HG02623 (cell line): ENCODE measurements around the gene ANKRD44.
A peak's percentile ranks its signal among the peaks of the same experiment; 100 is the strongest.

Experiments
- ATAC-seq: cut with Tn5 transposase; IDR thresholded peaks from one replicate; pipeline ENCODE4 v1.9.1; 2021; ENCODE audit warnings: moderate library complexity; ENCODE audit not compliant: unreplicated experiment

Gene ANKRD44

GRCh38 chr2:197001921-197002320 lies 308.7 kb downstream of the ANKRD44 start:
- ATAC-seq = no peak

GRCh38 chr2:196995757-196996314 lies 314.7 kb downstream of the ANKRD44 start:
- ATAC-seq = no peak

GRCh38 chr2:196994764-196995163 lies 315.8 kb downstream of the ANKRD44 start:
- no peak for ATAC-seq

GRCh38 chr2:196993617-196994016 lies 317.0 kb downstream of the ANKRD44 start:
- ATAC-seq = no peak

DNA sequence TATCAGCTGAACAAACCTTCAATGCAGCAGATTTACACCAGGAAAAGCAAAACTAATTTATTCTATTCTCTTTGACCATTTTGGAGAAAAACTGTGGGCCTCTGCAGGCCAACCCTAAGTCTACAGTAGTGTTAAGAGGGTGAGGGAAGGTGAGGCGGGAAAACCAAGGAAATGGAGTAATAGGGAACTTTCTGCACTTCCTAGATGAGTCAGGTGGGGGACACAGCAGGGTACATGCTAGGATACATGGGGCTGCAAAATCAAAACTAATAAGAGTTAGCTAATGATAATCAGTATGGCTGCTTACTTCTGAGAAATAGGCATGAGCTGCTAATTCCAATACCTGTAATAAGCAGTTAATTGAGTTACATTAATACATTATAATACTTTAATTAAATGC lies 318.1 kb downstream of the ANKRD44 start:
- ATAC-seq = no peak

DNA sequence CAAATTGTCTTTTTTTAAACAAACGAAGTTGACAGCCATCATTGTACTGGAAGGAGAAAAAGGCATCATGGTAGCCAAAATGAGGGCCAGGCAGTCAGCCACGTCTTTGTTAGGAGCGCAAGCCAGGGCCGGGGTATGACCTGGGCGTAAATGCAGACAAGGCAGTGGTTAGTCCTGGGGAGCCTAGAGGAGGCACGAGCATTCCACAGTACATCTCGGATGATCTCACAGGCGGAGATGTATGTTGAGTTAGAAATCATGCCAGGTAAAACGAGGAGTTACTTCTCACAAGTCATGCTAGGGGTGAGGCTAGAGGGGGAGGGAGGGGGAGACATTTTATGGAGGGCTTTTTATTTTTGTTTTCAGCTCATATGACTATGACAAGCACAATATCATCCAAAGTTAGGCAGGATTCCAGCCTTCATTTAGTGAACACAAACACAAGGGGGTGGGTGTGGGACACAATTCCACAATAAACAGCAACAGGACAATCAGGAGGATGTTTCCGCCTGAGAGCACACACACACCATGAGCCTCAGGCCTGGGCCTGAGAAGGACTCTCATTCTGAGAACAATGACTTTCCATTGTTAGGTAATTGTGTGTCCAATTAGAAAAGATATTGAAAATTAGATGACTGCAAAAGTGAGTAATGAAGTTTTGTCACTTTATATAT lies 319.7 kb downstream of the ANKRD44 start:
- no peak for ATAC-seq

DNA sequence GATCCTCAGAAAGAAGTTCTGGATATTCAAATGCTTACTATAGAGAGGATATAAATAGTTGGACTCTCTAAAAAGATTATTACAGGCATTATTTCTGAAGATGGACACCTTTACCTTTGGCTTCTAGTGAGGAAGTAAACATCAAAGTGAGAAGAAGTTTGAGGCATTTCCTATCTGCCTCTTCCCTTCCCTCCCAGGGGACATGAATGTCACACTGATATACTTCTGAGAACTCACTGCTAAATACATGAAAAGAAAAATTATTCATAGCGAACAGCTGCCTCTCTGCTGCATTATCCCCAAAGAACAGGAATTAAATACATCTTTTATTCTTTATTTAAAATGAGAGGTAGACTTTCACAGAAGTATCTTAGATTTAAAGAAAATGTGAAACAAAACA lies 320.5 kb downstream of the ANKRD44 start:
- no peak for ATAC-seq

DNA sequence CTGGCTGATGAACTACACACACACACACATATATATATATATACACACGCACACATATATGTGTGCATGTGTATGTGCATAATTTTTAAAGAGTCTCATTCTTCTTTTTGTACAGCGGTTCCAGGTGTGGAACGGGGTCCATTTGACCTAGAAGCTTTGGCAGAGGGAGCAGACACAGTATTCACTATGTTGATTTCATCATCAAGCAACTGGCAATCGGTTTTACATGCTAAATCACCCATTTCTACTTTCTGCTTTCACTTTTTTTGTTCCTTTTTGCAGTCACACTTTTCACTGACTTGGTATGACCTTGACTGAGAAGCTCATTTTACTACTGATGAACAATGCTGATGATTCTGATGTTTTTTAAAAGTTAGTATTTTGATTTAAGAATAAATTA lies 321.1 kb downstream of the ANKRD44 start:
- ATAC-seq = no peak

- ATAC-seq = no peak
These were observed 321.9 kb downstream of the ANKRD44 start for GRCh38 chr2:196988639-196989038.

- ATAC-seq = peak; percentile 58
These were observed 322.8 kb downstream of the ANKRD44 start for GRCh38 chr2:196987649-196988364.

DNA sequence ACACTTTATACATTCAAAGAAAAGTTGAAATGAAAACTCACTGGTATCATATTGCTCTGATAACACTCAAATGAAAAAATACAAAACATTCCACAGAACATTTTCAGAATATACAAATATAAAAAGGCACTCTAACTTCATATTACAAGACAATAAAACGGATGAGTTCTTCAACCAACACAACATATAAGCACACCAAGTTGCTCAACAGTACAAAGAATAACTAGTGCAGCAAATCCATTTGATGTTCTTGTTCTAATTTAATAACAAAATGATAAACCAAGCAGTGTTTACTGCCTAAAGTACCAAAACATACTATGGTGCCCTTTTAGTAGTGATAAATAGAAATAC lies 323.3 kb downstream of the ANKRD44 start:
- ATAC-seq = no peak

DNA sequence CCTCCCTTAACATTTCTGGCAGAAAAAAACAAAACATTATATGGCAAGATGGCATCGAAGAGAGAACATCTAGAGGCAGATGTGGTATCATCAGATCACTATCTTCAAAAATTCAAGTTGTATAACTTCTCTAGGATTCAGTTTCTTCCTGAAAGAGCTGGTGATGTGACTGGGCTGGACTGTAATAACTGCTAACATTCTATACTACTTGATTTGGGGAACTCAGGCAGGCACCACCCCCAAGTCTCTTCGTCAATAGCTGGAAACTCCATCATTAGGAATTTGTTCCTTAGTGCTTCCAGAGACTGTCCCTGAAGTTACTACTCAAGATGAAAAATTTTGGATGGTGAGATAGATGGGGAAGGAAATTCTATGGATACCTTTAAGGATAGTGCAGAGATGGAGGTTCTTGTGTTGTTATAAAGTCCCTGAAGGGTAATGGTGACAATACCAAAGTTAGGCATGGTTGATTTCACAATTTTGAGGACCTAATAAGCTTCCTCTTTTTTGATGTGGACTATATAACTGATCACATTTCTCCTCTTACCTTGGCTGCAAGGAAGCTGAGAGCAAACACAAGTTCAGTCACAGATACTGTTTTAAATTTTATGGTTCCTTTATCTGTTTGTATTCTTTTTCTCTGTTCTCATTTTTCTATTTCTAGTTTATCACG lies 324.9 kb downstream of the ANKRD44 start:
- no peak for ATAC-seq

DNA sequence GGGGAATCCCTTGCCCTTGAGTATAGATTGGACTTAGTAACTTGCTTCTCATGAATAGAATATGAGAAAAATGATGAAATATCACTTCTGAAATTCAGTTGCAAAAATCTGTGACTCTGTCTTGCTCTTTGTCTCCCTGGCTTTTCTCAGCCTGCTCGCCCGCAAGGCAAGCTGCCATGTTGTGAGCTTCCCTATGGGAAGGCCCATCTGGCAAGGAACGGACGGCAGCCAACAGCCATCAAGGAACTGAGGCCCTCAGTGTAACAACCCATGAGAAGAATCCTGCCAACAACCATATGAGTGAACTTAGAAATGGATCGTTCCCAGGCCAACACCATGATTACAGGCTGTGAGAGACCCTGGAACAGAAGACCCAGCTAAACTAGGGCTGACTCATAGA lies 325.7 kb downstream of the ANKRD44 start:
- no peak for ATAC-seq

GRCh38 chr2:196983934-196984333 lies 326.6 kb downstream of the ANKRD44 start:
- no peak for ATAC-seq

- no peak for ATAC-seq
These were observed 330.1 kb downstream of the ANKRD44 start for GRCh38 chr2:196980473-196980872.

GRCh38 chr2:196980001-196980400 lies 330.6 kb downstream of the ANKRD44 start:
- no peak for ATAC-seq

- no peak for ATAC-seq
These were observed 333.1 kb downstream of the ANKRD44 start for GRCh38 chr2:196977507-196977906.

- no peak for ATAC-seq
These were observed 335.6 kb downstream of the ANKRD44 start for GRCh38 chr2:196974970-196975369.

- ATAC-seq = no peak
These were observed 338.9 kb downstream of the ANKRD44 start for GRCh38 chr2:196971574-196972279.

DNA sequence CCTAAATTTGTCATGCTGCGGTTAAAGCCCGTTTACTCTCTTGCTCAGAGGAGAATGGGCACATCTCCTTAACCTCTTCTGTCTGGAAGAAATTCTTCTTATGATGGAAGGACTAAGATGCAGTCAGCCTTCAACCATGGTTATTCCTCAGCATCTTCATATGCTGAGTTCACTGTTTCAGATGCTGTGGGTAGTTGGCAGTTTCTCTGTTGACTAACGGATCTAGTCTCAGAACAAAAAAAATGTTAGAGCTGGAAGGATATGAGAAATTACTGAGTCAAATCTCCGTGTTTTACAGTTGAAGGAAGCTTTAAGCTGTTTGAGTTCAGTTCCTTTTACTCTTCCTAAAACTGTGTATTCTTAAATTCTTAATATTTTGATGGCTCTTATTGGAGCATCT lies 340.5 kb downstream of the ANKRD44 start:
- ATAC-seq = no peak

- no peak for ATAC-seq
These were observed 342.1 kb downstream of the ANKRD44 start for GRCh38 chr2:196968516-196968915.
